ENCODE data around the gene TSPAN6.

TSPAN6 gene

GRCh38 chrX:100647095-100647494 is 10.5 kb upstream of the TSPAN6 start:
- DNase-seq (ENCODE audit: low read depth), result no peak

- DNase-seq (ENCODE audit: low read depth), result no peak
Measured at GRCh38 chrX:100645106-100645505, 8.5 kb upstream of the TSPAN6 start.

- no peak for DNase-seq (ENCODE audit: low read depth)
Measured at GRCh38 chrX:100643956-100644860, 7.6 kb upstream of the TSPAN6 start, which contains the start of gene SRPX2. SRPX2 (plus strand) TSS chrX:100644199; CDS start chrX:100646323, 2,124 bp downstream.

GRCh38 chrX:100643212-100643611 is 6.6 kb upstream of the TSPAN6 start:
- DNase-seq (ENCODE audit: low read depth), result no peak

GRCh38 chrX:100642290-100642689 is 5.7 kb upstream of the TSPAN6 start:
- DNase-seq (ENCODE audit: low read depth), result no peak

GRCh38 chrX:100635989-100636320 is 651 bp downstream of the TSPAN6 start:
- DNase-seq (ENCODE audit: low read depth), result no peak

GRCh38 chrX:100635040-100635439 is 1.6 kb downstream of the TSPAN6 start:
- no peak for DNase-seq (ENCODE audit: low read depth)

GRCh38 chrX:100625985-100626491 is 10.6 kb downstream of the TSPAN6 start:
- DNase-seq (ENCODE audit: low read depth), result no peak

- no peak for DNase-seq (ENCODE audit: low read depth)
Measured at GRCh38 chrX:100623001-100623400, 13.6 kb downstream of the TSPAN6 start.

- DNase-seq (ENCODE audit: low read depth), result no peak
Measured at GRCh38 chrX:100615005-100615404, 21.6 kb downstream of the TSPAN6 start.

- DNase-seq (ENCODE audit: low read depth), result no peak
Measured at GRCh38 chrX:100611951-100612350, 24.7 kb downstream of the TSPAN6 start.

GRCh38 chrX:100609591-100609990 is 27.0 kb downstream of the TSPAN6 start:
- no peak for DNase-seq (ENCODE audit: low read depth)

GRCh38 chrX:100606753-100607152 is 29.9 kb downstream of the TSPAN6 start:
- DNase-seq (ENCODE audit: low read depth), result no peak

GRCh38 chrX:100600758-100601157 is 35.8 kb downstream of the TSPAN6 start:
- DNase-seq (ENCODE audit: low read depth), result no peak

GRCh38 chrX:100600340-100600739 is 36.3 kb downstream of the TSPAN6 start:
- no peak for DNase-seq (ENCODE audit: low read depth)

- DNase-seq (ENCODE audit: low read depth), result no peak
Measured at GRCh38 chrX:100599456-100599855, 37.1 kb downstream of the TSPAN6 start.

- no peak for DNase-seq (ENCODE audit: low read depth)
Measured at GRCh38 chrX:100596601-100597000, 40.0 kb downstream of the TSPAN6 start.

- DNase-seq (ENCODE audit: low read depth), result no peak
Measured at GRCh38 chrX:100593581-100593980, 43.0 kb downstream of the TSPAN6 start.

- no peak for DNase-seq (ENCODE audit: low read depth)
Measured at GRCh38 chrX:100593126-100593525, 43.5 kb downstream of the TSPAN6 start.

GRCh38 chrX:100591256-100592051 is 45.2 kb downstream of the TSPAN6 start:
- DNase-seq (ENCODE audit: low read depth), result no peak

GRCh38 chrX:100587861-100588260 is 48.7 kb downstream of the TSPAN6 start:
- DNase-seq (ENCODE audit: low read depth), result no peak

GRCh38 chrX:100586747-100587146 is 49.9 kb downstream of the TSPAN6 start:
- no peak for DNase-seq (ENCODE audit: low read depth)

GRCh38 chrX:100584611-100585010 is 52.0 kb downstream of the TSPAN6 start, which contains the start of gene TNMD:
TNMD (plus strand) TSS chrX:100584936; CDS start chrX:100585019, 83 bp downstream.
- no peak for DNase-seq (ENCODE audit: low read depth)
